Loucy (cell line): ENCODE data around the gene SPATA2L.

Source experiments
- EZH2phosphoT487 ChIP-seq: fragments of 200-600 bp; IDR thresholded peaks from 2 replicates; pipeline ENCODE4 v1.6.1; 2018; ENCODE audit warnings: antibody characterized with exemption, mild to moderate bottlenecking, moderate library complexity, borderline replicate concordance
- TF ChIP-seq, protein P1 (sequence below): fragments of 200-600 bp; sonication (generic); conservative IDR thresholded peaks from 2 replicates; pipeline ENCODE4 v1.5.1; 2014; ENCODE audit warnings: mild to moderate bottlenecking, antibody characterized with exemption, low read length

- TF ChIP-seq, protein P1, sequence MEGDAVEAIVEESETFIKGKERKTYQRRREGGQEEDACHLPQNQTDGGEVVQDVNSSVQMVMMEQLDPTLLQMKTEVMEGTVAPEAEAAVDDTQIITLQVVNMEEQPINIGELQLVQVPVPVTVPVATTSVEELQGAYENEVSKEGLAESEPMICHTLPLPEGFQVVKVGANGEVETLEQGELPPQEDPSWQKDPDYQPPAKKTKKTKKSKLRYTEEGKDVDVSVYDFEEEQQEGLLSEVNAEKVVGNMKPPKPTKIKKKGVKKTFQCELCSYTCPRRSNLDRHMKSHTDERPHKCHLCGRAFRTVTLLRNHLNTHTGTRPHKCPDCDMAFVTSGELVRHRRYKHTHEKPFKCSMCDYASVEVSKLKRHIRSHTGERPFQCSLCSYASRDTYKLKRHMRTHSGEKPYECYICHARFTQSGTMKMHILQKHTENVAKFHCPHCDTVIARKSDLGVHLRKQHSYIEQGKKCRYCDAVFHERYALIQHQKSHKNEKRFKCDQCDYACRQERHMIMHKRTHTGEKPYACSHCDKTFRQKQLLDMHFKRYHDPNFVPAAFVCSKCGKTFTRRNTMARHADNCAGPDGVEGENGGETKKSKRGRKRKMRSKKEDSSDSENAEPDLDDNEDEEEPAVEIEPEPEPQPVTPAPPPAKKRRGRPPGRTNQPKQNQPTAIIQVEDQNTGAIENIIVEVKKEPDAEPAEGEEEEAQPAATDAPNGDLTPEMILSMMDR, result no peak
- no peak for TF ChIP-seq EZH2phosphoT487
Measured at GRCh38 chr16:89741342-89742014, 40.0 kb upstream of the SPATA2L start.
